K562 (cell line): Measurements from ENCODE around the gene ANKRD13D. TPM values are rescaled to one million over a fixed set of nuclear protein-coding genes. Genes with fewer than 3 reads are reported as not detected.

Experiments
- ATAC-seq: fragments of 200-7000 bp; cut with Tn5 transposase; 3 replicates; pipeline ENCODE4 v1.9.1; 2020; ENCODE audit warnings: moderate library complexity
- BruUV-seq: library from RNA; stranded (reverse); fragments of 400-500 nt; replicated peaks from 2 replicates; lab custom pipeline; 2021; lab: Mats Ljungman, UMichigan
- CTCF ChIA-PET: fragments of 300-600 bp; formaldehyde crosslinking; extraction: SDS; loops from one replicate; lab custom pipeline; 2021; ENCODE audit warnings: low intra/inter-chr PET ratio; lab: Yijun Ruan, JAX
- POLR2A ChIA-PET: fragments of 300-600, 350-650 bp; sonication (Branson Sonifier 250); formaldehyde crosslinking; extraction: SDS; loops from one replicate; lab custom pipeline; 2021; ENCODE audit warnings: antibody characterized with exemption, inconsistent platforms; lab: Yijun Ruan, JAX
- DNase-seq, 4 experiments: peaks; one replicate each; pipeline versions ENCODE4 v3.0.0 to v3.0.0-alpha.2; 2011 to 2018; ENCODE audit warnings: low spot score in 3 of 4, mixed read lengths in 3 of 4; ENCODE audit errors: extremely low read depth in 1 of 4
- FAIRE-seq: peaks from 2 replicates; lab custom pipeline; 2011; peaks lifted over from hg19 to GRCh38; lab: Jason Lieb, UNC
- H2AFZ ChIP-seq: 2 replicates; pipeline ENCODE4 v1.6.0; 2011; ENCODE audit warnings: low read depth, low read length, control low read depth, inconsistent platforms
- H3K27ac ChIP-seq: fragments of 200-600 bp; 3 replicates; pipeline ENCODE4 v1.8.0; 2011; ENCODE audit warnings: low read depth, mild to moderate bottlenecking, control low read depth, inconsistent platforms, low read length, moderate library complexity, mixed read lengths; ENCODE audit errors: extremely low read depth
- H3K27me3 ChIP-seq, 2 experiments: fragments of 300-600 bp in 1 of 2; 2 replicates in 1 of 2; 3 replicates in 1 of 2; pipeline versions ENCODE4 v1.6.0 to v1.8.0; 2011; ENCODE audit warnings: inconsistent platforms in 2 of 2, low read length in 2 of 2, mild to moderate bottlenecking in 1 of 2, mixed read lengths in 1 of 2, moderate library complexity in 1 of 2; ENCODE audit not compliant: control insufficient read depth in 2 of 2, insufficient read depth in 2 of 2
- H3K36me3 ChIP-seq: fragments of 300-600 bp; 3 replicates; pipeline ENCODE4 v1.8.0; 2011; ENCODE audit warnings: mild to moderate bottlenecking, low read length, inconsistent platforms; ENCODE audit not compliant: control insufficient read depth, insufficient read depth
- H3K4me1 ChIP-seq, 2 experiments: fragments of 200-600 bp in 1 of 2; replicated peaks in 1 of 2; 2 replicates in 1 of 2; 3 replicates in 1 of 2; pipeline versions ENCODE4 v1.5.1 to v1.8.0; 2011; ENCODE audit warnings: inconsistent platforms in 2 of 2, low read length in 2 of 2, mild to moderate bottlenecking in 1 of 2, mixed read lengths in 1 of 2, moderate library complexity in 1 of 2; ENCODE audit not compliant: control insufficient read depth in 2 of 2, insufficient read depth in 2 of 2
- H3K4me2 ChIP-seq: 2 replicates; pipeline ENCODE4 v1.6.1; 2011; ENCODE audit warnings: low read length, control low read depth, inconsistent platforms, mixed read lengths; ENCODE audit not compliant: insufficient read depth
- H3K4me3 ChIP-seq: fragments of 200-600 bp; sonication (generic), shearing (Covaris generic); 2 replicates; pipeline ENCODE4 v1.5.1; 2016; ENCODE audit warnings: control low read depth, inconsistent platforms
- H3K79me2 ChIP-seq: fragments of 200-600 bp; 3 replicates; pipeline ENCODE4 v1.8.0; 2011; ENCODE audit warnings: low read length, inconsistent platforms; ENCODE audit not compliant: control insufficient read depth, insufficient read depth
- H3K9ac ChIP-seq, 2 experiments: 2 replicates each; pipeline versions ENCODE4 v1.6.0 to v1.6.1; 2011; ENCODE audit warnings: low read depth in 2 of 2, low read length in 2 of 2, control low read depth in 1 of 2, inconsistent platforms in 1 of 2, mild to moderate bottlenecking in 1 of 2, mixed read lengths in 1 of 2; ENCODE audit not compliant: insufficient read depth in 1 of 2
- H3K9me1 ChIP-seq: one replicate; pipeline ENCODE4 v1.6.0; 2011; ENCODE audit warnings: inconsistent platforms, mild to moderate bottlenecking, low read length, moderate library complexity; ENCODE audit not compliant: control insufficient read depth, insufficient read depth
- H3K9me3 ChIP-seq: replicated peaks from 2 replicates; pipeline ENCODE4 v1.5.1; 2011; ENCODE audit warnings: low read depth, low read length, inconsistent platforms; ENCODE audit not compliant: control insufficient read depth, insufficient read depth
- H4K20me1 ChIP-seq: replicated peaks from 2 replicates; pipeline ENCODE4 v1.6.1; 2011; ENCODE audit warnings: low read length, inconsistent platforms, mixed read lengths; ENCODE audit not compliant: control insufficient read depth, insufficient read depth
- ATF1 ChIP-seq, 2 experiments: fragments of 450-650 bp in 1 of 2; IDR thresholded peaks; 2 replicates each; pipeline ENCODE4 v1.6.1; 2016; ENCODE audit warnings: missing compliant biosample characterization in 1 of 2, missing genetic modification characterization in 1 of 2
- CREB1 ChIP-seq, 2 experiments: sonication (generic) in 1 of 2; formaldehyde crosslinking in 1 of 2; IDR thresholded peaks; 2 replicates each; pipeline versions ENCODE4 v1.6.1 to v1.8.0; 2012 to 2022; ENCODE audit warnings: inconsistent platforms in 1 of 2, mild to moderate bottlenecking in 1 of 2, missing genetic modification reagents in 1 of 2, moderate library complexity in 1 of 2
- JUN ChIP-seq, 2 experiments: sonication (generic) in 1 of 2; formaldehyde crosslinking in 1 of 2; IDR thresholded peaks; 2 replicates each; pipeline versions ENCODE4 v1.6.1 to v1.8.0; 2012 to 2022; ENCODE audit warnings: borderline replicate concordance in 2 of 2, mild to moderate bottlenecking in 2 of 2, improper control_type of control experiment in 1 of 2, low read depth in 1 of 2, low read length in 1 of 2, missing genetic modification reagents in 1 of 2
- OTX1 ChIP-seq: fragments of 450-650 bp; formaldehyde crosslinking; IDR thresholded peaks from 2 replicates; pipeline ENCODE4 v1.4.0; 2022; ENCODE audit warnings: mild to moderate bottlenecking
- TCFL5 ChIP-seq: fragments of 250-450 bp; sonication (Bioruptor Pico); conservative IDR thresholded peaks from 2 replicates; pipeline ENCODE4 v1.6.1; 2021; ENCODE audit warnings: mild to moderate bottlenecking, moderate library complexity, matching md5 sums
- WGBS: fragments of 100-300 bp; shearing (Covaris generic); methylation state at CpG from one replicate; pipeline ENCODE4 v1.1.6; 2016; ENCODE audit warnings: low coverage, mixed read lengths; ENCODE audit not compliant: insufficient coverage; ENCODE audit errors: missing lambda C conversion rate; 5-methylcytosine and 5-hydroxymethylcytosine counted together
- in situ Hi-C: fragments of 300-500 bp; cut with MboI; formaldehyde crosslinking; loops from 4 replicates; pipeline ENCODE4 v1.15.0; 2018; ENCODE audit warnings: inconsistent platforms, mixed read lengths
- intact Hi-C: fragments of 100-400 bp; cut with micrococcal nuclease; formaldehyde crosslinking; loops from 2 replicates; pipeline ENCODE4 v1.14.2; 2022
- polyA plus RNA-seq, 8 experiments: library from polyadenylated mRNA; depleted of rRNA in 4 of 8; stranded (reverse) in 5 of 8; unstranded in 3 of 8; fragments of >200 nt; fragmentation: Nextera tagmentation in 2 of 8; fragmentation: Illumina TruSeq in 1 of 8; extraction: Ambion mirVana in 2 of 8; extraction: Trizol in 1 of 8; gene quantifications; 2 replicates each; pipeline versions ENCODE4 v1.2.1 to v1.2.3, GENCODE V29; 2011 to 2014; ENCODE audit warnings: inconsistent platforms in 1 of 8, missing spikeins in 1 of 8
- total RNA-seq, 7 experiments: library from RNA; depleted of rRNA in 6 of 7; stranded (reverse); fragments of >200 nt in 6 of 7; fragmentation: Illumina TruSeq in 2 of 7; extraction: Trizol in 2 of 7; gene quantifications; 2 replicates each; pipeline versions ENCODE4 v1.2.1 to v1.2.3, GENCODE V29; 2011 to 2021; ENCODE audit warnings: low replicate concordance in 1 of 7

ANKRD13D gene
- total and polyA plus RNA-seq, 9 of the 15 experiments (the other 6 are each of a cell fraction or from before 2014, with no cell fraction given) = 0.94 to 40.9 (median 22.4) TPM

GRCh38 chr11:67320011-67320410, 30.9 kb downstream of the ANKRD13D start:
- intact Hi-C loops = no loop called here
- no TSS peak for BruUV-seq

GRCh38 chr11:67320691-67321090, 31.6 kb downstream of the ANKRD13D start:
- no peak overlapping the region for H3K27ac ChIP-seq
- no peak for TF ChIP-seq JUN (IDR thresholded peaks at IDR 0.05; ENCODE audit: borderline replicate concordance, low read depth, low read length)
- no peak for TF ChIP-seq JUN (CRISPR knock-in tag; IDR thresholded peaks at IDR 0.05; ENCODE audit: borderline replicate concordance)
- TF ChIP-seq OTX1 (CRISPR knock-in tag) = no peak
- TF ChIP-seq, all 486 proteins: peak for 0
- BruUV-seq = no TSS peak
- intact Hi-C loops = no loop called here
- in situ Hi-C loops = no loop called here
- ChIA-PET POLR2A (interaction anchor here (0.7 to 1.3 kb wide), 4 partner anchors 11 to 75 kb away, joined by 3 read pairs; no protein-coding TSS in a partner anchor), CTCF (interaction anchor here (0.5 kb wide), 1 partner anchor 54 kb away, joined by 4 read pairs; no protein-coding TSS in a partner anchor)
- no peak overlapping the region for H3K4me2 ChIP-seq
- no peaks in the 10 kb centered on the region for H3K9me1 ChIP-seq
- 0 out of 4 replicates have a peak overlapping the region, but pooled peaks of 1 of the 2 experiments have one; percentile 14 for H3K9ac ChIP-seq
- no peak for DNase-seq
- H2AFZ ChIP-seq = no peak overlapping the region
- H3K4me1 ChIP-seq = peaks cover 18 to 21% of the 10 kb centered on the region in 2 experiments; a peak in 4 of 5 replicates
- WGBS = 69% methylated on average over 2 of the region's 2 CpGs
- no peaks in the 10 kb centered on the region for H3K27me3 ChIP-seq
- no peak for FAIRE-seq
- no peak for ATAC-seq
- no peaks in the 10 kb centered on the region for H3K9me3 ChIP-seq
- H3K36me3 ChIP-seq = no peaks in the 10 kb centered on the region; the same call in 2 of the 3 replicates
- H4K20me1 ChIP-seq = no peaks in the 10 kb centered on the region
- peaks cover 6% of the 10 kb centered on the region; the same call in 1 of the 3 replicates for H3K79me2 ChIP-seq
- H3K4me3 ChIP-seq = no peak overlapping the region

More at GRCh38 chr11:67320011-67320410, 30.9 kb downstream of the ANKRD13D start:
- no peak overlapping the region for H3K4me2 ChIP-seq
- no peaks in the 10 kb centered on the region for H3K9me1 ChIP-seq
- DNase-seq = no peak
- H3K4me1 ChIP-seq = peaks cover 20 to 24% of the 10 kb centered on the region in 2 experiments; a peak in 4 of 5 replicates
- no peak overlapping the region for H3K27ac ChIP-seq
- no peak for TF ChIP-seq CREB1 (IDR thresholded peaks at IDR 0.05)
- TF ChIP-seq CREB1 (CRISPR knock-in tag; IDR thresholded peaks at IDR 0.05) = no peak
- no peak for TF ChIP-seq TCFL5 (CRISPR knock-in tag)
- no peak for TF ChIP-seq ATF1 (CRISPR knock-in tag; IDR thresholded peaks at IDR 0.05)
- TF ChIP-seq ATF1 (tag; IDR thresholded peaks at IDR 0.05) = no peak
- no peak overlapping the region for H2AFZ ChIP-seq
- ATAC-seq = no peak
- H4K20me1 ChIP-seq = no peaks in the 10 kb centered on the region
- peaks cover 6% of the 10 kb centered on the region; the same call in 1 of the 3 replicates for H3K79me2 ChIP-seq
- no peaks in the 10 kb centered on the region; the same call in 2 of the 3 replicates for H3K36me3 ChIP-seq
- no peak for FAIRE-seq
- no peaks in the 10 kb centered on the region for H3K27me3 ChIP-seq
- H3K9ac ChIP-seq = no peak overlapping the region
- H3K4me3 ChIP-seq = no peak overlapping the region
- CTCF ChIA-PET = no interaction called here
- H3K9me3 ChIP-seq = no peaks in the 10 kb centered on the region
- POLR2A ChIA-PET = interaction anchor here (0.6 to 1.3 kb wide), 4 partner anchors 11 to 44 kb away, joined by 3 to 4 read pairs (median 4); no protein-coding TSS in a partner anchor
- 57% methylated on average over 3 of the region's 3 CpGs for WGBS
- in situ Hi-C loops = no loop called here
